ENCODE results near the gene MBTPS1.

Gene MBTPS1

GRCh38 chr16:84049403-84050060 lies 67.2 kb downstream of the MBTPS1 start:
- no peak for DNase-seq

- DNase-seq, result no peak
Measured at GRCh38 chr16:84048871-84049270, 67.9 kb downstream of the MBTPS1 start.

GRCh38 chr16:84048270-84048669 lies 68.5 kb downstream of the MBTPS1 start:
- no peak for DNase-seq

GRCh38 chr16:84047626-84048025 lies 69.1 kb downstream of the MBTPS1 start:
- no peak for DNase-seq

- no peak for DNase-seq
Measured at GRCh38 chr16:84047206-84047605, 69.5 kb downstream of the MBTPS1 start.

GRCh38 chr16:84045818-84046470 lies 70.8 kb downstream of the MBTPS1 start:
- no peak for DNase-seq

- no peak for DNase-seq
Measured at GRCh38 chr16:84045001-84045817, 71.5 kb downstream of the MBTPS1 start.

GRCh38 chr16:84044118-84044488 lies 72.6 kb downstream of the MBTPS1 start:
- DNase-seq, result no peak

- no peak for DNase-seq
Measured at GRCh38 chr16:84043486-84044117, 73.1 kb downstream of the MBTPS1 start.

GRCh38 chr16:84042879-84043485 lies 73.8 kb downstream of the MBTPS1 start:
- DNase-seq, result no peak

GRCh38 chr16:84042308-84042878 lies 74.3 kb downstream of the MBTPS1 start, which contains the start of gene SLC38A8:
Gene SLC38A8, minus strand, starts transcription at chr16:84042795. Its CDS starts 638 bp downstream, at chr16:84042157.
- no peak for DNase-seq

GRCh38 chr16:84041881-84042280 lies 74.9 kb downstream of the MBTPS1 start:
- no peak for DNase-seq

GRCh38 chr16:84040823-84041820 lies 75.6 kb downstream of the MBTPS1 start:
- DNase-seq, result no peak

- DNase-seq, result no peak
Measured at GRCh38 chr16:84040226-84040822, 76.4 kb downstream of the MBTPS1 start.

- DNase-seq, result no peak
Measured at GRCh38 chr16:84039696-84040095, 77.0 kb downstream of the MBTPS1 start.

GRCh38 chr16:84038469-84038868 lies 78.3 kb downstream of the MBTPS1 start:
- no peak for DNase-seq

GRCh38 chr16:84036982-84037425 lies 79.7 kb downstream of the MBTPS1 start:
- DNase-seq, result no peak

- DNase-seq, result no peak
Measured at GRCh38 chr16:84036131-84036530, 80.6 kb downstream of the MBTPS1 start.

- DNase-seq, result no peak
Measured at GRCh38 chr16:84034516-84034915, 82.2 kb downstream of the MBTPS1 start.
